ENCODE measurements around the gene SGIP1.

Gene SGIP1

GRCh38 chr1:66617362-66618184 is 83.6 kb downstream of the SGIP1 start:
- no peak for DNase-seq

GRCh38 chr1:66618390-66618789 is 84.4 kb downstream of the SGIP1 start:
- no peak for DNase-seq

GRCh38 chr1:66623812-66624211 is 89.9 kb downstream of the SGIP1 start:
- no peak for DNase-seq

- DNase-seq = peak in 2 of 3 donors; percentile 44 to 47
Observed at GRCh38 chr1:66624412-66625060, 90.6 kb downstream of the SGIP1 start.

- no peak for DNase-seq
Observed at GRCh38 chr1:66626261-66626660, 92.3 kb downstream of the SGIP1 start.

- no peak for DNase-seq
Observed at GRCh38 chr1:66628926-66629325, 95.0 kb downstream of the SGIP1 start.

GRCh38 chr1:66633159-66633558 is 99.2 kb downstream of the SGIP1 start:
- no peak for DNase-seq

GRCh38 chr1:66637146-66637545 is 103.2 kb downstream of the SGIP1 start:
- DNase-seq = no peak

- DNase-seq = no peak
Observed at GRCh38 chr1:66641891-66642473, 108.0 kb downstream of the SGIP1 start.

- peak in 1 of 3 donors; percentile 4 for DNase-seq
Observed at GRCh38 chr1:66642992-66643391, 109.0 kb downstream of the SGIP1 start.

- no peak for DNase-seq
Observed at GRCh38 chr1:66644331-66644730, 110.4 kb downstream of the SGIP1 start.

GRCh38 chr1:66648901-66649595 is 115.1 kb downstream of the SGIP1 start:
- peak; percentile 48 to 74 (median 70) for DNase-seq

GRCh38 chr1:66652556-66652955 is 118.6 kb downstream of the SGIP1 start:
- no peak for DNase-seq

- no peak for DNase-seq
Observed at GRCh38 chr1:66654643-66655042, 120.7 kb downstream of the SGIP1 start.

GRCh38 chr1:66671455-66671854 is 137.5 kb downstream of the SGIP1 start:
- no peak for DNase-seq

- peak in 1 of 3 donors; percentile 8 for DNase-seq
Observed at GRCh38 chr1:66676613-66677298, 142.8 kb downstream of the SGIP1 start.

- DNase-seq = no peak
Observed at GRCh38 chr1:66678146-66678545, 144.2 kb downstream of the SGIP1 start.

GRCh38 chr1:66679140-66679539 is 145.2 kb downstream of the SGIP1 start:
- no peak for DNase-seq

GRCh38 chr1:66681686-66682085 is 147.7 kb downstream of the SGIP1 start:
- DNase-seq = no peak

- no peak for DNase-seq
Observed at GRCh38 chr1:66682106-66682505, 148.2 kb downstream of the SGIP1 start.

- DNase-seq = no peak
Observed at GRCh38 chr1:66684353-66684752, 150.4 kb downstream of the SGIP1 start.

- no peak for DNase-seq
Observed at GRCh38 chr1:66685265-66685664, 151.3 kb downstream of the SGIP1 start.

GRCh38 chr1:66685670-66686069 is 151.7 kb downstream of the SGIP1 start:
- no peak for DNase-seq
